Keratinocyte (primary cell): ENCODE measurements around the gene GRIK2.

Experiments
- CTCF ChIP-seq, 3 experiments: IDR thresholded peaks in 1 of 3; conservative IDR thresholded peaks in 1 of 3; optimal IDR thresholded peaks in 1 of 3; 2 replicates in 2 of 3; 3 replicates in 1 of 3; pipeline versions ENCODE3 to v1.5.1; 2011; ENCODE audit warnings: low read length in 3 of 3, mild to moderate bottlenecking in 3 of 3, moderate library complexity in 2 of 3, control low read depth in 1 of 3, inconsistent platforms in 1 of 3; ENCODE audit not compliant: insufficient read depth in 2 of 3; ENCODE audit errors: extremely low read depth in 1 of 3
- EZH2 ChIP-seq: IDR thresholded peaks from one replicate; pipeline ENCODE4 v1.6.1; 2012; ENCODE audit warnings: inconsistent platforms, mild to moderate bottlenecking, low read length, moderate library complexity

- TF ChIP-seq CTCF (optimal IDR thresholded peaks at IDR 0.05 in 1 of 3, IDR thresholded peaks at IDR 0.05 in 1 of 3, conservative IDR thresholded peaks at IDR 0.05 in 1 of 3; ENCODE audit: extremely low read depth in 1 of 3, insufficient read depth in 2 of 3, low read length in 3 of 3) = no peak
- TF ChIP-seq EZH2 = no peak
Measured at GRCh38 chr6:101558712-101559111, 165.2 kb downstream of the GRIK2 start.
